Measurements from ENCODE around the gene ZSCAN1.

Gene ZSCAN1

DNA sequence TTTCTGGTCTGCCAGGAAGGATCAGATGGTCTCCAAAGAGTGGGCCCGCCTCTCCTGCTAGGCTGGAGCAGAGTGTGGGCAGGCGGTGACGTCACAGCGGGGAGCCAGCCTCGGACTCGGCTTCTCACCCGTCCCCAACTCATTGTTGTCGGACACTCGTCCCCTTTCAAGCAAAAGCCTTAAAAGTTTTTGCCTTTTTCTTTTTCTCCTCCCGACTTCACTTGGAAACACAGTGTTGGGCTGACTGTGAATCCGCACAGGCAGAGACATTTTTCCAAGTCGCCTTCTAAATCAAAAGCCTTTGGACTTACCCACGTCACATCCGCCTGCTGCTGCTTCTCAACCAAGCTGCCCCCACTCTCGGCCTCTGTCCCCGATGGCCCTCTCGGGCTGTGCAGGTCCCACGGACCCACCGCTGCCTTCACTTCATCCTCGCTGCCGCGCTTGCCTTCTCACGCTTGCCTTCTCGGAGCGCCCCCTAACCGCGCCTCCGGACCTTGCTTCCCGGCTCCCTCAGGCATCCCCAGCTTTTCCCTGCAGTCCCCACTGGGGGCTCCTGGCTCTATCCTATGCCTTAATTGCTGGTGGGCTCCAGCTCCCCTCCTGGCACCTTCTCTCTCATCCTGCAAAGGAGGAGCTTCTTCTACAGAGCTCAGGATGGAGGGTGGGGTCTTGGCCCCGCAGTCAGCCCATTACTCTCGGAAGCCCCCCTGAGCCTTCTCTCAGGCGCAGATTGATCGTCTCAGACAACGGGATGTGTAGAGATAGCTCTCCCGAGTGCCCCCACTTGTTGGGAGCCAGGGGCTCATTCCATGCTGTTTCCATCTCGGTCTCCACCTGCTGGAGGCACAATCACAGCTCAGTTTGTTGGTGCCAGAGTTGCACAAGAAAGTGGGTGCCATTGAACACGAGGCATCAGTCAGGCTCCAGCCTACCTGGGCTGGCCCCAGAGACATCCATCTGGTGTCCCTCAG is 21.4 kb downstream of the ZSCAN1 start:
- no peak for DNase-seq (ENCODE audit: low read depth, low spot score)
- ChIA-PET CTCF (no interaction called here), POLR2A (no interaction called here)
- TF ChIP-seq, protein P1, sequence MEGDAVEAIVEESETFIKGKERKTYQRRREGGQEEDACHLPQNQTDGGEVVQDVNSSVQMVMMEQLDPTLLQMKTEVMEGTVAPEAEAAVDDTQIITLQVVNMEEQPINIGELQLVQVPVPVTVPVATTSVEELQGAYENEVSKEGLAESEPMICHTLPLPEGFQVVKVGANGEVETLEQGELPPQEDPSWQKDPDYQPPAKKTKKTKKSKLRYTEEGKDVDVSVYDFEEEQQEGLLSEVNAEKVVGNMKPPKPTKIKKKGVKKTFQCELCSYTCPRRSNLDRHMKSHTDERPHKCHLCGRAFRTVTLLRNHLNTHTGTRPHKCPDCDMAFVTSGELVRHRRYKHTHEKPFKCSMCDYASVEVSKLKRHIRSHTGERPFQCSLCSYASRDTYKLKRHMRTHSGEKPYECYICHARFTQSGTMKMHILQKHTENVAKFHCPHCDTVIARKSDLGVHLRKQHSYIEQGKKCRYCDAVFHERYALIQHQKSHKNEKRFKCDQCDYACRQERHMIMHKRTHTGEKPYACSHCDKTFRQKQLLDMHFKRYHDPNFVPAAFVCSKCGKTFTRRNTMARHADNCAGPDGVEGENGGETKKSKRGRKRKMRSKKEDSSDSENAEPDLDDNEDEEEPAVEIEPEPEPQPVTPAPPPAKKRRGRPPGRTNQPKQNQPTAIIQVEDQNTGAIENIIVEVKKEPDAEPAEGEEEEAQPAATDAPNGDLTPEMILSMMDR (IDR thresholded peaks at IDR 0.05; ENCODE audit: insufficient read depth, low read length, missing control alignments) = no peak
- peak overlapping the region; percentile 30 for H3K4me3 ChIP-seq (ENCODE audit: low read depth, low read length)

DNA sequence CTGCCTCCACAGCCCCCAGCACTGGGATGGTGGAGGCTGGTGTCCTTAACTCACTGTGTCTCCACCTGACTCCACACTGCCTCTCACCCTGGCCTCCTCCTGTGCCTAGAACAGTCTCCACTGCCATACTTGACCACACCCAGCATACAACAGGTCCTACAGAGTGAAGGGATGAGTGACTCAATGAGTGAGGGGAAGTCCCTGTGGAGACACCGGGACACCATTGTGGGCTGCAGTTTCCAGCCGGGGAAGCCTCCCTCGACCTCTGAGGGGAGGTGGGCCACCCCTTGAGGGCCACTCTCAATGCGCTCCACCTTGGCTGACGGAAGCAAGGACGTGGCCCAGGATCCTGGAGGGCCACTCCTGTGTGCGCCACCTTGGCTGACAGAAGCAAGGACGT is 22.4 kb downstream of the ZSCAN1 start:
- ChIA-PET POLR2A (no interaction called here), CTCF (no interaction called here)
- TF ChIP-seq, protein P1 (IDR thresholded peaks at IDR 0.05; ENCODE audit: insufficient read depth, low read length, missing control alignments) = no peak
- no peak for DNase-seq (ENCODE audit: low read depth, low spot score)
- H3K4me3 ChIP-seq (ENCODE audit: low read depth, low read length) = no peak overlapping the region

DNA sequence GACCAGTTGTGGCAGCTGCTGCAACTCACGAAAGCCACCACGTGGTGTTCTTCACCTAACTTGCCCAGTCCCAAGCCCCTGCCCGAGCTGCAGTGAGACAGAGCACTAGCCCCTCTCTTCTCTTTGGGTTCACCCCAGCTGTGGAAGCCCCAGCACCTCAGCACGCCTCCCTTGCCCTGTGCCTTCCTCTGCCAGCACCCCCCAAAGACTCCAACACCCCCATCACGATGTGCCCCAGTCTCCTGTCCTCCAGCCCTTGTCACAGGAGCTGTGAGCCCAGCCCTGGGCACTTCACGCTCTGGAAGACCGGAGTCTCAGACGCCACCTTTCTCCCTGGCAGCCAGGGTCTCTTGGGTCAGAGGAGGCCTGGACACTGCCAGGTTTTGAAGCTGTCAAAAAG is 23.0 kb downstream of the ZSCAN1 start:
- CTCF ChIA-PET = no interaction called here
- no peak overlapping the region for H3K4me3 ChIP-seq (ENCODE audit: low read depth, low read length)
- TF ChIP-seq, protein P1 (IDR thresholded peaks at IDR 0.05; ENCODE audit: insufficient read depth, low read length, missing control alignments) = no peak
- POLR2A ChIA-PET = no interaction called here
- no peak for DNase-seq (ENCODE audit: low read depth, low spot score)

DNA sequence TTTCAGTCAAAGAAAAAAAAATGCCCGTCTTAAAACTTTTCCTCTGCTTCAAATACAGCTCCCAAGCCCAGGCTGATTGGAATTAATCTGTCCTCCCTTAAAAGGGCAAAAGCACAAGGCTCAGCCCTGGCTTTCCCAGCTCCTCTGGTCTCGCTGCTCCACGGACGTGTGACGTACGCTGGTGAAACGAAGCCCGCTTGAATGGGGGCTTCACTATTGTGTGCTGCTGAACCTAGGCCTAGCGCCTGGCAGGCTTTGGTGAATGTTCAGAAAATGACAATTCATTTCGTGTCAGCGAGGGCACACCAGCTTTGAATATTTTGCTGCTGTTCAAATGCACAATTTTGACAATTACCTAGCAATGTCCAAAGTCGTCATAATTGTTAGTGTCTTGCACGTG is 24.6 kb downstream of the ZSCAN1 start:
- H3K4me3 ChIP-seq (ENCODE audit: low read depth, low read length) = no peak overlapping the region
- TF ChIP-seq, protein P1 (IDR thresholded peaks at IDR 0.05; ENCODE audit: insufficient read depth, low read length, missing control alignments) = no peak
- ChIA-PET CTCF (no interaction called here), POLR2A (no interaction called here)
- no peak for DNase-seq (ENCODE audit: low read depth, low spot score)

DNA sequence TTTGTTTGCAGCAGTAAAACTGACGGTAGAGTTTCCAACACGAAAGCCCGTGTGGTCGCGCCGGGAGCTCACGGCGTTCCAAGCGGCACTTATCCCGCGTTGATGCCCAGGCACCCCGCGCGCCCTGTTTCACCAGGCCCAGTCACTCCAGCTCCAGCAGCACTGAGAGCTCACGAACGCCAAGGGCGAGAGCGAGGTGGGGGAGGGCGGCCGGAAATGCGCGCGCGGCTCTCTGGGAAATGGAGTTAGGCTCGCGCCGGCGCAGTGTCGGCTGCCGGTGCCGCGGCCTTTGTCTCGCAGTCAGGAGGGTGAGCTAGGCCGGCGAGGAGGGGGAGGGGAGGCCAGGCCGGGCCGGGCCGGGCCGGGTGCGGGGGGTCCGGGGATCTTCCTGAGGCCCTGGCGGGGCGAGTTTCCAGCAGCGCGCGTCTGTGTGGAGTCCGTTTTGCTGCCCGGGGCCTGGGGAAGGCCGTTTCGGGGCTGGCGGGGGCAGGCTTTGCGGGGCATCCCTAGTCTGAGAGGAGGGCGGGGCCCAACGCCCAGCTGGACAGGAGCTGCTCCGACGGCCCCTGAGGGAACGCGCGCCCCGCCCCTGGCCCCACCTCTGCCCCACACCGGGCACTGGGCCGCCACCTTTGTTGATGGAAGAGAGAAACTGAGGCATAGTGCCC is 25.3 kb downstream of the ZSCAN1 start, which contains the start of gene ZNF135:
Gene ZNF135, plus strand, starts transcription at position 280 of the 668 bp plus-strand sequence. CDS start 721 bp downstream, outside the sequence.
- peak within 1 kb of the TSS; percentile 57 for H3K4me3 ChIP-seq (ENCODE audit: low read depth, low read length)
- ChIA-PET POLR2A (no interaction called here), CTCF (no interaction called here)
- peak; percentile 1 for DNase-seq (ENCODE audit: low read depth, low spot score)
- TF ChIP-seq, protein P1 (IDR thresholded peaks at IDR 0.05; ENCODE audit: insufficient read depth, low read length, missing control alignments) = no peak

DNA sequence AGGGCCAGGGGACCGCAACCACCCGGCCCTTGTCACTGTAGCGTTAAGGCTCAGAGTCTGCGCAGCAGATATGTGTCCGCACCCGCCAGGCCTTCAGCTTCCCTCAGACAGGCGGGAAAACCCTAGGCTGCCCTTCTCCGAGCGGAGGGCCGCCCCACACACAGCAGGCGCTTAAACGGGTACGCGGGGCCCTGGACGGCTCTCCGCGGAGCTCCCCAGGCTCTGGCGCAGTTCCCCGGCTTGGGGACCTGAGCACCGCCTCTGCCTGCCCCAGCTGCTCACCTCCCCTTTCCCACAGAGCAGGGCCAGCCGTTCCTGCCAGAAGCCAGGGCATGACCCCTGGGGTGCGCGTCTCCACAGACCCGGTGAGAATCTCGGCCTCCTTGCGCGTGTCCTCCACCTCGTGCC is 25.9 kb downstream of the ZSCAN1 start:
- CTCF ChIA-PET = no interaction called here

More for the DNA sequence above, 25.9 kb downstream of the ZSCAN1 start:
- peak overlapping the region; percentile 57 for H3K4me3 ChIP-seq (ENCODE audit: low read depth, low read length)
- no peak for DNase-seq (ENCODE audit: low read depth, low spot score)
- TF ChIP-seq, protein P1 (IDR thresholded peaks at IDR 0.05; ENCODE audit: insufficient read depth, low read length, missing control alignments) = no peak
- POLR2A ChIA-PET = no interaction called here
